GM21528 (cell line): Measurements from ENCODE around the gene GALNT14.

Experiments
- ATAC-seq: cut with Tn5 transposase; IDR thresholded peaks from one replicate; pipeline ENCODE4 v1.9.1; 2021; ENCODE audit warnings: mild to moderate bottlenecking, moderate library complexity; ENCODE audit not compliant: unreplicated experiment, low FRiP score

GALNT14 gene

GRCh38 chr2:31089645-31090044 is 48.6 kb downstream of the GALNT14 start:
- ATAC-seq: no peak

GRCh38 chr2:31088504-31089195 is 49.6 kb downstream of the GALNT14 start:
- ATAC-seq: no peak

GRCh38 chr2:31087491-31087890 is 50.7 kb downstream of the GALNT14 start:
- no peak for ATAC-seq

- ATAC-seq: no peak
Measured at GRCh38 chr2:31086590-31086989, 51.6 kb downstream of the GALNT14 start.

GRCh38 chr2:31083234-31083993 is 54.8 kb downstream of the GALNT14 start:
- no peak for ATAC-seq

GRCh38 chr2:31082002-31082401 is 56.2 kb downstream of the GALNT14 start:
- ATAC-seq: no peak

- no peak for ATAC-seq
Measured at GRCh38 chr2:31081492-31081891, 56.7 kb downstream of the GALNT14 start.

GRCh38 chr2:31080361-31080760 is 57.9 kb downstream of the GALNT14 start:
- ATAC-seq: no peak

- no peak for ATAC-seq
Measured at GRCh38 chr2:31079665-31080064, 58.6 kb downstream of the GALNT14 start.

GRCh38 chr2:31078579-31079105 is 59.6 kb downstream of the GALNT14 start:
- no peak for ATAC-seq

GRCh38 chr2:31078011-31078410 is 60.2 kb downstream of the GALNT14 start:
- no peak for ATAC-seq

GRCh38 chr2:31075941-31076590 is 62.2 kb downstream of the GALNT14 start:
- ATAC-seq: no peak

- ATAC-seq: no peak
Measured at GRCh38 chr2:31075431-31075830, 62.8 kb downstream of the GALNT14 start.

- no peak for ATAC-seq
Measured at GRCh38 chr2:31071741-31072140, 66.5 kb downstream of the GALNT14 start.

GRCh38 chr2:31070339-31071125 is 67.7 kb downstream of the GALNT14 start:
- no peak for ATAC-seq

- no peak for ATAC-seq
Measured at GRCh38 chr2:31069643-31070325, 68.5 kb downstream of the GALNT14 start.

GRCh38 chr2:31067259-31067658 is 71.0 kb downstream of the GALNT14 start:
- no peak for ATAC-seq

GRCh38 chr2:31066551-31066950 is 71.7 kb downstream of the GALNT14 start:
- no peak for ATAC-seq

GRCh38 chr2:31066086-31066485 is 72.2 kb downstream of the GALNT14 start:
- ATAC-seq: no peak

GRCh38 chr2:31065356-31065755 is 72.9 kb downstream of the GALNT14 start:
- ATAC-seq: no peak
